ENCODE data around the gene ZNF664. TPM values are rescaled to one million over a fixed set of nuclear protein-coding genes. Genes with fewer than 3 reads are reported as not detected.

Gene ZNF664
- total and polyA plus RNA-seq, 2 of the 13 experiments (the other 11 are each of a cell fraction or from before 2014, with no cell fraction given), result 43.9 to 56.5 TPM

DNA sequence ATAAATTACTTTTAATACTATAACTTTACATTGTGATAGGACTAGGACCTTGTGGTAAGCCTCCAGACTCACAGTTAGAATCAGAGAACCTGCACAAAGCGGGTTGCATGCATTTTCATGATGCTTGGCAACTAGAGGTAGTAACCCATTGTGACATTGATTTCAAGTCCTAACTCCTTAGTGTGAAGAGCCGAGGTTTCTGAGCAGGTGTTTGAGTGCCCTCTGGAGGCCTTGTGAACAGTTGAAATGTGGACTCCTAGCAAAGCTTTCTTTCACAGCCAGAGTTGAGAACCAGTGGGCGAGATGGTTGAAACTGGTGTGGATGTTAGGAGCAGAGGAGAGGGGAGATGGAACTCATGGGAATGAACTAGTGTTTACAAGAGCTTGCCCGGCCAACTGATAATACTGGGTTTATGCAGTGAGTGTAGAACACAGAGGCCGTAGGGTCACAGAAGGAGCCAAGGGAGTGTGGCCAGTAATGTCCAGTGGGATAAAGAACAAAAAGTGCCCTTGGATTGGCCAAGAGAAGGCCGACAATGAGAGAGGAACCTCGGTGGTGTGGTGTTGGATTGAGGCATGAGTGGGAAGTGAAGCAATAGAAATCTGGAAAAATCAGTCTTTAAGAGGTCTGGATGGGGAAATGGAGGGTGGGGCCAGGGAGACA is 10.9 kb downstream of the ZNF664 start (continued):
- TF ChIP-seq MATR3 (CRISPR knock-in tag; IDR thresholded peaks at IDR 0.05), result no peak

DNA sequence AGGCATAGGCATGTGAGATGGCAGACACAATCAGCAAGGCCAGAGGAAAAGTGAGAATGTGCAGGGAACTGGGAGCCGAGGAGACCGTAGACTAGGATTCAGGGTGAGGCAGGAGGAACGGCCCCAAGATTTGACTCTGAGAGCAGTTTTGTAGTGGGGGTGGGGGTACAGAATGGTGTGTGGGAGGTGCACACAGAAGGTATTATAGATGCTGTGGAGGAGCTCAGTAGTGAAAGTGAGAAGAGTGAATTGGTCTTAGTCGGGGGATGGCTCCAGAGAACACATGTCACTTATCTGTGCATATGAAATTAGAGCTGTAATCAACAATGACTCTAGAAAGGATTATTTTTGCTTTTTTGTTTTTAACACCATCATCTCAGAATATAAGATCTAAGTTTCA is 11.9 kb downstream of the ZNF664 start:
- ATAC-seq (no peak), FAIRE-seq (no peak), DNase-seq (ENCODE audit: low spot score) (no peak)
- POLR2A ChIA-PET, result no interaction called here
- Histone ChIP-seq H4K20me1 (ENCODE audit: insufficient read depth, low read length) (peaks cover 19% of the 10 kb centered on the region), H3K27me3 (ENCODE audit: control insufficient read depth in 1 of 2, insufficient read depth in 2 of 2, low read length in 2 of 2) (no peaks in the 10 kb centered on the region), H3K27ac (ENCODE audit: extremely low read length, insufficient read depth, low read length) (no peak overlapping the region), H3K9me3 (ENCODE audit: low read length) (no peaks in the 10 kb centered on the region), H3K4me3 (replicated peaks in 1 of 3; ENCODE audit: insufficient read depth in 1 of 3, low read depth in 2 of 3, low read length in 3 of 3) (no peak overlapping the region), H3K36me3 (replicated peaks in 1 of 2; ENCODE audit: control insufficient read depth in 1 of 2, insufficient read depth in 2 of 2, low read length in 2 of 2) (peaks cover 0 to 38% of the 10 kb centered on the region in 2 experiments; a peak in 4 of 5 replicates), H3K4me2 (ENCODE audit: low read depth, low read length) (no peak overlapping the region), H3K9ac (ENCODE audit: insufficient read depth, low read depth, low read length) (no peak overlapping the region), H3K79me2 (ENCODE audit: insufficient read depth, low read length) (peaks cover 40% of the 10 kb centered on the region), H2AFZ (ENCODE audit: low read length) (no peak overlapping the region), H3K4me1 (ENCODE audit: insufficient read depth, low read length) (peaks cover 19% of the 10 kb centered on the region)
- TF ChIP-seq, protein P1, sequence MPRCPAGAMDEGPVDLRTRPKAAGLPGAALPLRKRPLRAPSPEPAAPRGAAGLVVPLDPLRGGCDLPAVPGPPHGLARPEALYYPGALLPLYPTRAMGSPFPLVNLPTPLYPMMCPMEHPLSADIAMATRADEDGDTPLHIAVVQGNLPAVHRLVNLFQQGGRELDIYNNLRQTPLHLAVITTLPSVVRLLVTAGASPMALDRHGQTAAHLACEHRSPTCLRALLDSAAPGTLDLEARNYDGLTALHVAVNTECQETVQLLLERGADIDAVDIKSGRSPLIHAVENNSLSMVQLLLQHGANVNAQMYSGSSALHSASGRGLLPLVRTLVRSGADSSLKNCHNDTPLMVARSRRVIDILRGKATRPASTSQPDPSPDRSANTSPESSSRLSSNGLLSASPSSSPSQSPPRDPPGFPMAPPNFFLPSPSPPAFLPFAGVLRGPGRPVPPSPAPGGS (CRISPR knock-in tag; IDR thresholded peaks at IDR 0.05), result no peak
- TF ChIP-seq PAWR (CRISPR knock-in tag; IDR thresholded peaks at IDR 0.05; ENCODE audit: borderline replicate concordance) (no peak), ZFYVE20 (CRISPR knock-in tag; IDR thresholded peaks at IDR 0.05; ENCODE audit: borderline replicate concordance, low read depth) (no peak), REPIN1 (CRISPR knock-in tag; IDR thresholded peaks at IDR 0.05; ENCODE audit: borderline replicate concordance, low read depth) (no peak), ZNF496 (CRISPR knock-in tag; IDR thresholded peaks at IDR 0.05; ENCODE audit: insufficient replicate concordance) (no peak)
- TF ChIP-seq, protein P2, sequence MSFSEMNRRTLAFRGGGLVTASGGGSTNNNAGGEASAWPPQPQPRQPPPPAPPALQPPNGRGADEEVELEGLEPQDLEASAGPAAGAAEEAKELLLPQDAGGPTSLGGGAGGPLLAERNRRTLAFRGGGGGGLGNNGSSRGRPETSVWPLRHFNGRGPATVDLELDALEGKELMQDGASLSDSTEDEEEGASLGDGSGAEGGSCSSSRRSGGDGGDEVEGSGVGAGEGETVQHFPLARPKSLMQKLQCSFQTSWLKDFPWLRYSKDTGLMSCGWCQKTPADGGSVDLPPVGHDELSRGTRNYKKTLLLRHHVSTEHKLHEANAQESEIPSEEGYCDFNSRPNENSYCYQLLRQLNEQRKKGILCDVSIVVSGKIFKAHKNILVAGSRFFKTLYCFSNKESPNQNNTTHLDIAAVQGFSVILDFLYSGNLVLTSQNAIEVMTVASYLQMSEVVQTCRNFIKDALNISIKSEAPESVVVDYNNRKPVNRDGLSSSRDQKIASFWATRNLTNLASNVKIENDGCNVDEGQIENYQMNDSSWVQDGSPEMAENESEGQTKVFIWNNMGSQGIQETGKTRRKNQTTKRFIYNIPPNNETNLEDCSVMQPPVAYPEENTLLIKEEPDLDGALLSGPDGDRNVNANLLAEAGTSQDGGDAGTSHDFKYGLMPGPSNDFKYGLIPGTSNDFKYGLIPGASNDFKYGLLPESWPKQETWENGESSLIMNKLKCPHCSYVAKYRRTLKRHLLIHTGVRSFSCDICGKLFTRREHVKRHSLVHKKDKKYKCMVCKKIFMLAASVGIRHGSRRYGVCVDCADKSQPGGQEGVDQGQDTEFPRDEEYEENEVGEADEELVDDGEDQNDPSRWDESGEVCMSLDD (CRISPR knock-in tag; IDR thresholded peaks at IDR 0.05; ENCODE audit: borderline replicate concordance), result no peak
- TF ChIP-seq, protein P3, sequence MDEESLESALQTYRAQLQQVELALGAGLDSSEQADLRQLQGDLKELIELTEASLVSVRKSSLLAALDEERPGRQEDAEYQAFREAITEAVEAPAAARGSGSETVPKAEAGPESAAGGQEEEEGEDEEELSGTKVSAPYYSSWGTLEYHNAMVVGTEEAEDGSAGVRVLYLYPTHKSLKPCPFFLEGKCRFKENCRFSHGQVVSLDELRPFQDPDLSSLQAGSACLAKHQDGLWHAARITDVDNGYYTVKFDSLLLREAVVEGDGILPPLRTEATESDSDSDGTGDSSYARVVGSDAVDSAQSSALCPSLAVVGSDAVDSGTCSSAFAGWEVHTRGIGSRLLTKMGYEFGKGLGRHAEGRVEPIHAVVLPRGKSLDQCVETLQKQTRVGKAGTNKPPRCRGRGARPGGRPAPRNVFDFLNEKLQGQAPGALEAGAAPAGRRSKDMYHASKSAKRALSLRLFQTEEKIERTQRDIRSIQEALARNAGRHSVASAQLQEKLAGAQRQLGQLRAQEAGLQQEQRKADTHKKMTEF (CRISPR knock-in tag; IDR thresholded peaks at IDR 0.05), result no peak
- TF ChIP-seq, protein P4, sequence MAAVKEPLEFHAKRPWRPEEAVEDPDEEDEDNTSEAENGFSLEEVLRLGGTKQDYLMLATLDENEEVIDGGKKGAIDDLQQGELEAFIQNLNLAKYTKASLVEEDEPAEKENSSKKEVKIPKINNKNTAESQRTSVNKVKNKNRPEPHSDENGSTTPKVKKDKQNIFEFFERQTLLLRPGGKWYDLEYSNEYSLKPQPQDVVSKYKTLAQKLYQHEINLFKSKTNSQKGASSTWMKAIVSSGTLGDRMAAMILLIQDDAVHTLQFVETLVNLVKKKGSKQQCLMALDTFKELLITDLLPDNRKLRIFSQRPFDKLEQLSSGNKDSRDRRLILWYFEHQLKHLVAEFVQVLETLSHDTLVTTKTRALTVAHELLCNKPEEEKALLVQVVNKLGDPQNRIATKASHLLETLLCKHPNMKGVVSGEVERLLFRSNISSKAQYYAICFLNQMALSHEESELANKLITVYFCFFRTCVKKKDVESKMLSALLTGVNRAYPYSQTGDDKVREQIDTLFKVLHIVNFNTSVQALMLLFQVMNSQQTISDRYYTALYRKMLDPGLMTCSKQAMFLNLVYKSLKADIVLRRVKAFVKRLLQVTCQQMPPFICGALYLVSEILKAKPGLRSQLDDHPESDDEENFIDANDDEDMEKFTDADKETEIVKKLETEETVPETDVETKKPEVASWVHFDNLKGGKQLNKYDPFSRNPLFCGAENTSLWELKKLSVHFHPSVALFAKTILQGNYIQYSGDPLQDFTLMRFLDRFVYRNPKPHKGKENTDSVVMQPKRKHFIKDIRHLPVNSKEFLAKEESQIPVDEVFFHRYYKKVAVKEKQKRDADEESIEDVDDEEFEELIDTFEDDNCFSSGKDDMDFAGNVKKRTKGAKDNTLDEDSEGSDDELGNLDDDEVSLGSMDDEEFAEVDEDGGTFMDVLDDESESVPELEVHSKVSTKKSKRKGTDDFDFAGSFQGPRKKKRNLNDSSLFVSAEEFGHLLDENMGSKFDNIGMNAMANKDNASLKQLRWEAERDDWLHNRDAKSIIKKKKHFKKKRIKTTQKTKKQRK (IDR thresholded peaks at IDR 0.05; ENCODE audit: low read length), result no peak
- BruUV-seq (replicated peaks), result no TSS peak
- CTCF ChIA-PET (ENCODE audit: low intra/inter-chr PET ratio, low total read pairs), result interaction anchor here (0.9 to 4.0 kb wide), 2 partner anchors 79 to 177 kb away, joined by 3 to 21 read pairs; no protein-coding TSS in a partner anchor
- intact Hi-C loops (cut with micrococcal nuclease; ENCODE audit: unreplicated experiment), result loop anchor here (1.0 to 10.0 kb wide), 3 partner anchors 80 to 270 kb away; partner anchors contain the start of gene ATP6V0A2
- WGBS (ENCODE audit: low lambda C conversion rate), result 96% methylated on average over 4 of the region's 4 CpGs
- in situ Hi-C loops (cut with HindIII; ENCODE audit: extremely low pct_ligation_motif_present, low pct_unique_long_range_greater_than_20kb), result no loop called here
